Measurements from ENCODE around the gene OS9.

OS9 gene

GRCh38 chr12:57732270-57732669 lies 38.3 kb downstream of the OS9 start:
- peaks cover 99% of the 10 kb centered on the region for H3K27me3 ChIP-seq (ENCODE audit: control insufficient read depth, insufficient read depth, low read length)

GRCh38 chr12:57732726-57733593 lies 39.0 kb downstream of the OS9 start:
- H3K4me1 ChIP-seq (ENCODE audit: control insufficient read depth, insufficient read depth, low read length) = peaks cover 11% of the 10 kb centered on the region; the same call in 1 of the 2 replicates
- H3K36me3 ChIP-seq (ENCODE audit: control insufficient read depth, insufficient read depth, low read length) = no peaks in the 10 kb centered on the region
- no peak overlapping the region for H3K9ac ChIP-seq (ENCODE audit: low read length)
- peaks cover 99% of the 10 kb centered on the region for H3K27me3 ChIP-seq (ENCODE audit: control insufficient read depth, insufficient read depth, low read length)
- H3K9me3 ChIP-seq (ENCODE audit: control insufficient read depth, insufficient read depth, low read depth, low read length) = no peaks in the 10 kb centered on the region
- H3K27ac ChIP-seq (ENCODE audit: low read depth, low read length) = no peak overlapping the region
- H3K4me3 ChIP-seq (ENCODE audit: low read depth, low read length) = no peak overlapping the region

More at GRCh38 chr12:57732270-57732669, 38.3 kb downstream of the OS9 start:
- Histone ChIP-seq H3K9me3 (ENCODE audit: control insufficient read depth, insufficient read depth, low read depth, low read length) (no peaks in the 10 kb centered on the region), H3K27ac (ENCODE audit: low read depth, low read length) (no peak overlapping the region), H3K9ac (ENCODE audit: low read length) (no peak overlapping the region), H3K4me1 (ENCODE audit: control insufficient read depth, insufficient read depth, low read length) (peaks cover 14% of the 10 kb centered on the region; the same call in 1 of the 2 replicates), H3K36me3 (ENCODE audit: control insufficient read depth, insufficient read depth, low read length) (no peaks in the 10 kb centered on the region), H3K4me3 (ENCODE audit: low read depth, low read length) (no peak overlapping the region)

- Histone ChIP-seq H3K9ac (ENCODE audit: low read length) (no peak overlapping the region), H3K4me1 (ENCODE audit: control insufficient read depth, insufficient read depth, low read length) (peaks cover 11% of the 10 kb centered on the region; the same call in 1 of the 2 replicates), H3K27me3 (ENCODE audit: control insufficient read depth, insufficient read depth, low read length) (peaks cover 99% of the 10 kb centered on the region), H3K27ac (ENCODE audit: low read depth, low read length) (no peak overlapping the region), H3K9me3 (ENCODE audit: control insufficient read depth, insufficient read depth, low read depth, low read length) (no peaks in the 10 kb centered on the region), H3K4me3 (ENCODE audit: low read depth, low read length) (no peak overlapping the region), H3K36me3 (ENCODE audit: control insufficient read depth, insufficient read depth, low read length) (no peaks in the 10 kb centered on the region)
Observed at GRCh38 chr12:57733928-57734327, 40.0 kb downstream of the OS9 start.

- Histone ChIP-seq H3K4me3 (ENCODE audit: low read depth, low read length) (no peak overlapping the region), H3K27me3 (ENCODE audit: control insufficient read depth, insufficient read depth, low read length) (peaks cover 99% of the 10 kb centered on the region), H3K9me3 (ENCODE audit: control insufficient read depth, insufficient read depth, low read depth, low read length) (no peaks in the 10 kb centered on the region), H3K27ac (ENCODE audit: low read depth, low read length) (no peak overlapping the region), H3K4me1 (ENCODE audit: control insufficient read depth, insufficient read depth, low read length) (peaks cover 16% of the 10 kb centered on the region), H3K9ac (ENCODE audit: low read length) (no peak overlapping the region), H3K36me3 (ENCODE audit: control insufficient read depth, insufficient read depth, low read length) (no peaks in the 10 kb centered on the region)
Observed at GRCh38 chr12:57734591-57734990, 40.7 kb downstream of the OS9 start.

GRCh38 chr12:57735198-57735855 lies 41.4 kb downstream of the OS9 start:
- Histone ChIP-seq H3K9ac (ENCODE audit: low read length) (no peak overlapping the region), H3K9me3 (ENCODE audit: control insufficient read depth, insufficient read depth, low read depth, low read length) (no peaks in the 10 kb centered on the region), H3K27me3 (ENCODE audit: control insufficient read depth, insufficient read depth, low read length) (peaks cover 99% of the 10 kb centered on the region), H3K4me3 (ENCODE audit: low read depth, low read length) (peak overlapping the region; percentile 53), H3K36me3 (ENCODE audit: control insufficient read depth, insufficient read depth, low read length) (no peaks in the 10 kb centered on the region), H3K27ac (ENCODE audit: low read depth, low read length) (no peak overlapping the region), H3K4me1 (ENCODE audit: control insufficient read depth, insufficient read depth, low read length) (peaks cover 16% of the 10 kb centered on the region)

- Histone ChIP-seq H3K27ac (ENCODE audit: low read depth, low read length) (no peak overlapping the region), H3K4me3 (ENCODE audit: low read depth, low read length) (peak overlapping the region; percentile 53), H3K9me3 (ENCODE audit: control insufficient read depth, insufficient read depth, low read depth, low read length) (no peaks in the 10 kb centered on the region), H3K27me3 (ENCODE audit: control insufficient read depth, insufficient read depth, low read length) (peaks cover 99% of the 10 kb centered on the region), H3K9ac (ENCODE audit: low read length) (no peak overlapping the region), H3K4me1 (ENCODE audit: control insufficient read depth, insufficient read depth, low read length) (peaks cover 16% of the 10 kb centered on the region), H3K36me3 (ENCODE audit: control insufficient read depth, insufficient read depth, low read length) (no peaks in the 10 kb centered on the region)
Observed at GRCh38 chr12:57735952-57736740, 42.2 kb downstream of the OS9 start.

- Histone ChIP-seq H3K27me3 (ENCODE audit: control insufficient read depth, insufficient read depth, low read length) (peaks cover 99% of the 10 kb centered on the region), H3K27ac (ENCODE audit: low read depth, low read length) (no peak overlapping the region), H3K4me3 (ENCODE audit: low read depth, low read length) (peak overlapping the region; percentile 53), H3K36me3 (ENCODE audit: control insufficient read depth, insufficient read depth, low read length) (no peaks in the 10 kb centered on the region), H3K4me1 (ENCODE audit: control insufficient read depth, insufficient read depth, low read length) (peaks cover 16% of the 10 kb centered on the region), H3K9me3 (ENCODE audit: control insufficient read depth, insufficient read depth, low read depth, low read length) (no peaks in the 10 kb centered on the region), H3K9ac (ENCODE audit: low read length) (no peak overlapping the region)
Observed at GRCh38 chr12:57736741-57737466, 43.0 kb downstream of the OS9 start.

- Histone ChIP-seq H3K27me3 (ENCODE audit: control insufficient read depth, insufficient read depth, low read length) (peaks cover 99% of the 10 kb centered on the region), H3K36me3 (ENCODE audit: control insufficient read depth, insufficient read depth, low read length) (no peaks in the 10 kb centered on the region), H3K9me3 (ENCODE audit: control insufficient read depth, insufficient read depth, low read depth, low read length) (no peaks in the 10 kb centered on the region), H3K4me1 (ENCODE audit: control insufficient read depth, insufficient read depth, low read length) (peaks cover 16% of the 10 kb centered on the region), H3K9ac (ENCODE audit: low read length) (no peak overlapping the region), H3K4me3 (ENCODE audit: low read depth, low read length) (peak overlapping the region; percentile 53), H3K27ac (ENCODE audit: low read depth, low read length) (no peak overlapping the region)
Observed at GRCh38 chr12:57737467-57738460, 43.8 kb downstream of the OS9 start.

GRCh38 chr12:57738661-57739237 lies 44.8 kb downstream of the OS9 start, which contains the start of gene AGAP2:
Gene AGAP2, minus strand, starts transcription at chr12:57738742. Its CDS starts 496 bp downstream, at chr12:57738246.
- Histone ChIP-seq H3K4me1 (ENCODE audit: control insufficient read depth, insufficient read depth, low read length) (peaks cover 16% of the 10 kb centered on the region), H3K27ac (ENCODE audit: low read depth, low read length) (no peak within 1 kb of the TSS), H3K9ac (ENCODE audit: low read length) (no peak within 1 kb of the TSS), H3K9me3 (ENCODE audit: control insufficient read depth, insufficient read depth, low read depth, low read length) (no peaks in the 10 kb centered on the region), H3K27me3 (ENCODE audit: control insufficient read depth, insufficient read depth, low read length) (peaks cover 95% of the 10 kb centered on the region), H3K36me3 (ENCODE audit: control insufficient read depth, insufficient read depth, low read length) (no peaks in the 10 kb centered on the region), H3K4me3 (ENCODE audit: low read depth, low read length) (peak within 1 kb of the TSS; percentile 53)
